Tibial nerve (tissue), 3 donors: ENCODE results near the gene PAQR9.

Experiments
- POLR2A ChIP-seq, 2 donors: fragments of 450-650 bp; IDR thresholded peaks; one replicate each; pipeline ENCODE4 v1.6.1; 2017; ENCODE audit warnings: antibody characterized with exemption in 2 of 2, mild to moderate bottlenecking in 2 of 2, moderate library complexity in 2 of 2
- TF ChIP-seq, protein P1 (sequence below), 5 experiments: fragments of 200-600 bp in 3 of 5; fragments of 450-650 bp in 2 of 5; sonication (generic) in 3 of 5; IDR thresholded peaks; one replicate each; pipeline ENCODE4 v1.5.1; 2016 to 2019; ENCODE audit warnings: antibody characterized with exemption in 5 of 5, mild to moderate bottlenecking in 3 of 5, moderate library complexity in 2 of 5

DNA sequence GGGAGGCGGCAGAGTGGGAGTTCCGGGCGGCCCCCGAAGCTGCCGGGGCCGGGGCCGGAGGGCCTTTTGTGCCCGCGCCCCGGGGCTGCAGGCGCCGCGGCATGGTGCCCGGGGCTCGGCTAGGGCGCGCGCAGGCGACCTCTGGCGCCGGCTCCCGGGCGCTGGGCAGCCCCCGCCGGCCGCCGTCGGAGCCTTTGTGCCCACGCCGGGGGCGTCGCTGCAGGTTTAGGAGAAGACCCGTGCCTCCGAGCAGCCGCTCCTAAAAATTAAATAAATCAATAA, 299 bp downstream of the PAQR9 start:
- TF ChIP-seq, protein P1, sequence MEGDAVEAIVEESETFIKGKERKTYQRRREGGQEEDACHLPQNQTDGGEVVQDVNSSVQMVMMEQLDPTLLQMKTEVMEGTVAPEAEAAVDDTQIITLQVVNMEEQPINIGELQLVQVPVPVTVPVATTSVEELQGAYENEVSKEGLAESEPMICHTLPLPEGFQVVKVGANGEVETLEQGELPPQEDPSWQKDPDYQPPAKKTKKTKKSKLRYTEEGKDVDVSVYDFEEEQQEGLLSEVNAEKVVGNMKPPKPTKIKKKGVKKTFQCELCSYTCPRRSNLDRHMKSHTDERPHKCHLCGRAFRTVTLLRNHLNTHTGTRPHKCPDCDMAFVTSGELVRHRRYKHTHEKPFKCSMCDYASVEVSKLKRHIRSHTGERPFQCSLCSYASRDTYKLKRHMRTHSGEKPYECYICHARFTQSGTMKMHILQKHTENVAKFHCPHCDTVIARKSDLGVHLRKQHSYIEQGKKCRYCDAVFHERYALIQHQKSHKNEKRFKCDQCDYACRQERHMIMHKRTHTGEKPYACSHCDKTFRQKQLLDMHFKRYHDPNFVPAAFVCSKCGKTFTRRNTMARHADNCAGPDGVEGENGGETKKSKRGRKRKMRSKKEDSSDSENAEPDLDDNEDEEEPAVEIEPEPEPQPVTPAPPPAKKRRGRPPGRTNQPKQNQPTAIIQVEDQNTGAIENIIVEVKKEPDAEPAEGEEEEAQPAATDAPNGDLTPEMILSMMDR (IDR thresholded peaks at IDR 0.05), result no peak
- TF ChIP-seq POLR2A (IDR thresholded peaks at IDR 0.05), result no peak
